Measurements from ENCODE around the gene CEACAM19.

DNA sequence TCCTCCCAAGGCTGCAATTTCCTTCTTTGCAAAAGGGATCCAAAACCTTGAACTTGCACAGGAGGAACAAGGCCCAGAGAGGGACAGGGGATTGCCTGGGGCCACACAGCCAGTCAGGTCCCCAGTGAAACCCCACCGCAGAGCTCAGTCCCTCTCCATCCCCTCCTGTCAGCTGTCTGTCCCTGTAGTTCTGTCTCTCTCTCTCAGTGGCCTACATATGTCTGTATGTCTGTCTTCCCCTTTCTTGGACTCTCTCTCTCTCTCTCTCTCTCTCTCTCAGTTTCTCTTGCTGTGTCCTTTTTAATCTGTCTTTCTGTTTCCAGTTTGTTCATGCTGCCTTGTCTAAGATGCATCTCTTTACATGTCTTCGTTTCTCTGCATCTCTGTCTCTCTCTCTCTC is 11.5 kb downstream of the CEACAM19 start:
- TF ChIP-seq, protein P1, sequence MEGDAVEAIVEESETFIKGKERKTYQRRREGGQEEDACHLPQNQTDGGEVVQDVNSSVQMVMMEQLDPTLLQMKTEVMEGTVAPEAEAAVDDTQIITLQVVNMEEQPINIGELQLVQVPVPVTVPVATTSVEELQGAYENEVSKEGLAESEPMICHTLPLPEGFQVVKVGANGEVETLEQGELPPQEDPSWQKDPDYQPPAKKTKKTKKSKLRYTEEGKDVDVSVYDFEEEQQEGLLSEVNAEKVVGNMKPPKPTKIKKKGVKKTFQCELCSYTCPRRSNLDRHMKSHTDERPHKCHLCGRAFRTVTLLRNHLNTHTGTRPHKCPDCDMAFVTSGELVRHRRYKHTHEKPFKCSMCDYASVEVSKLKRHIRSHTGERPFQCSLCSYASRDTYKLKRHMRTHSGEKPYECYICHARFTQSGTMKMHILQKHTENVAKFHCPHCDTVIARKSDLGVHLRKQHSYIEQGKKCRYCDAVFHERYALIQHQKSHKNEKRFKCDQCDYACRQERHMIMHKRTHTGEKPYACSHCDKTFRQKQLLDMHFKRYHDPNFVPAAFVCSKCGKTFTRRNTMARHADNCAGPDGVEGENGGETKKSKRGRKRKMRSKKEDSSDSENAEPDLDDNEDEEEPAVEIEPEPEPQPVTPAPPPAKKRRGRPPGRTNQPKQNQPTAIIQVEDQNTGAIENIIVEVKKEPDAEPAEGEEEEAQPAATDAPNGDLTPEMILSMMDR (IDR thresholded peaks at IDR 0.05) = no peak
- TF ChIP-seq POLR2A (IDR thresholded peaks at IDR 0.05) = no peak
